ENCODE measurements around the gene FOXJ3.

Gene FOXJ3

GRCh38 chr1:42319871-42320484 lies 15.1 kb downstream of the FOXJ3 start:
- Histone ChIP-seq H3K4me1 (ENCODE audit: control insufficient read depth, insufficient read depth, low read length) (peaks cover 12% of the 10 kb centered on the region; the same call in 1 of the 2 replicates), H3K9ac (ENCODE audit: low read depth, low read length) (no peak overlapping the region), H3K4me3 (ENCODE audit: low read depth, low read length) (no peak overlapping the region), H3K36me3 (ENCODE audit: control insufficient read depth, insufficient read depth, low read length) (no peaks in the 10 kb centered on the region), H3K9me3 (ENCODE audit: control insufficient read depth, insufficient read depth, low read length) (no peaks in the 10 kb centered on the region), H3K27ac (ENCODE audit: low read depth, low read length) (no peak overlapping the region), H3K27me3 (ENCODE audit: control insufficient read depth, insufficient read depth, low read length) (no peaks in the 10 kb centered on the region)

GRCh38 chr1:42319128-42319851 lies 15.7 kb downstream of the FOXJ3 start:
- H3K4me1 ChIP-seq (ENCODE audit: control insufficient read depth, insufficient read depth, low read length): peaks cover 18% of the 10 kb centered on the region; the same call in 1 of the 2 replicates
- H3K4me3 ChIP-seq (ENCODE audit: low read depth, low read length): no peak overlapping the region
- no peak overlapping the region for H3K27ac ChIP-seq (ENCODE audit: low read depth, low read length)
- H3K9ac ChIP-seq (ENCODE audit: low read depth, low read length): no peak overlapping the region
- no peaks in the 10 kb centered on the region for H3K9me3 ChIP-seq (ENCODE audit: control insufficient read depth, insufficient read depth, low read length)
- no peaks in the 10 kb centered on the region for H3K27me3 ChIP-seq (ENCODE audit: control insufficient read depth, insufficient read depth, low read length)
- no peaks in the 10 kb centered on the region for H3K36me3 ChIP-seq (ENCODE audit: control insufficient read depth, insufficient read depth, low read length)

- H3K9ac ChIP-seq (ENCODE audit: low read depth, low read length): no peak overlapping the region
- H3K27me3 ChIP-seq (ENCODE audit: control insufficient read depth, insufficient read depth, low read length): no peaks in the 10 kb centered on the region
- no peaks in the 10 kb centered on the region for H3K36me3 ChIP-seq (ENCODE audit: control insufficient read depth, insufficient read depth, low read length)
- no peak overlapping the region for H3K27ac ChIP-seq (ENCODE audit: low read depth, low read length)
- H3K4me1 ChIP-seq (ENCODE audit: control insufficient read depth, insufficient read depth, low read length): peaks cover 20% of the 10 kb centered on the region; the same call in 1 of the 2 replicates
- H3K9me3 ChIP-seq (ENCODE audit: control insufficient read depth, insufficient read depth, low read length): no peaks in the 10 kb centered on the region
- H3K4me3 ChIP-seq (ENCODE audit: low read depth, low read length): no peak overlapping the region
These were observed 16.4 kb downstream of the FOXJ3 start for GRCh38 chr1:42318601-42319000.

GRCh38 chr1:42317308-42317707 lies 17.7 kb downstream of the FOXJ3 start:
- H3K4me3 ChIP-seq (ENCODE audit: low read depth, low read length): no peak overlapping the region
- H3K4me1 ChIP-seq (ENCODE audit: control insufficient read depth, insufficient read depth, low read length): peaks cover 20% of the 10 kb centered on the region; the same call in 1 of the 2 replicates
- no peak overlapping the region for H3K27ac ChIP-seq (ENCODE audit: low read depth, low read length)
- H3K27me3 ChIP-seq (ENCODE audit: control insufficient read depth, insufficient read depth, low read length): no peaks in the 10 kb centered on the region
- H3K9ac ChIP-seq (ENCODE audit: low read depth, low read length): no peak overlapping the region
- no peaks in the 10 kb centered on the region for H3K36me3 ChIP-seq (ENCODE audit: control insufficient read depth, insufficient read depth, low read length)
- no peaks in the 10 kb centered on the region for H3K9me3 ChIP-seq (ENCODE audit: control insufficient read depth, insufficient read depth, low read length)

GRCh38 chr1:42316292-42316691 lies 18.7 kb downstream of the FOXJ3 start:
- Histone ChIP-seq H3K9me3 (ENCODE audit: control insufficient read depth, insufficient read depth, low read length) (no peaks in the 10 kb centered on the region), H3K27ac (ENCODE audit: low read depth, low read length) (no peak overlapping the region), H3K9ac (ENCODE audit: low read depth, low read length) (no peak overlapping the region), H3K36me3 (ENCODE audit: control insufficient read depth, insufficient read depth, low read length) (no peaks in the 10 kb centered on the region), H3K4me1 (ENCODE audit: control insufficient read depth, insufficient read depth, low read length) (peaks cover 18% of the 10 kb centered on the region; the same call in 1 of the 2 replicates), H3K4me3 (ENCODE audit: low read depth, low read length) (no peak overlapping the region), H3K27me3 (ENCODE audit: control insufficient read depth, insufficient read depth, low read length) (no peaks in the 10 kb centered on the region)

GRCh38 chr1:42315500-42315899 lies 19.5 kb downstream of the FOXJ3 start:
- Histone ChIP-seq H3K9ac (ENCODE audit: low read depth, low read length) (no peak overlapping the region), H3K27me3 (ENCODE audit: control insufficient read depth, insufficient read depth, low read length) (no peaks in the 10 kb centered on the region), H3K4me1 (ENCODE audit: control insufficient read depth, insufficient read depth, low read length) (peaks cover 13% of the 10 kb centered on the region; the same call in 1 of the 2 replicates), H3K27ac (ENCODE audit: low read depth, low read length) (no peak overlapping the region), H3K36me3 (ENCODE audit: control insufficient read depth, insufficient read depth, low read length) (no peaks in the 10 kb centered on the region), H3K4me3 (ENCODE audit: low read depth, low read length) (no peak overlapping the region), H3K9me3 (ENCODE audit: control insufficient read depth, insufficient read depth, low read length) (no peaks in the 10 kb centered on the region)

GRCh38 chr1:42313970-42314369 lies 21.1 kb downstream of the FOXJ3 start:
- H3K4me3 ChIP-seq (ENCODE audit: low read depth, low read length): no peak overlapping the region
- H3K27me3 ChIP-seq (ENCODE audit: control insufficient read depth, insufficient read depth, low read length): no peaks in the 10 kb centered on the region
- H3K9ac ChIP-seq (ENCODE audit: low read depth, low read length): no peak overlapping the region
- H3K9me3 ChIP-seq (ENCODE audit: control insufficient read depth, insufficient read depth, low read length): no peaks in the 10 kb centered on the region
- H3K36me3 ChIP-seq (ENCODE audit: control insufficient read depth, insufficient read depth, low read length): 0 out of 2 replicates have a peak, but pooled peaks cover 3% of the 10 kb centered on the region
- H3K27ac ChIP-seq (ENCODE audit: low read depth, low read length): no peak overlapping the region
- peaks cover 9% of the 10 kb centered on the region; the same call in 1 of the 2 replicates for H3K4me1 ChIP-seq (ENCODE audit: control insufficient read depth, insufficient read depth, low read length)

- Histone ChIP-seq H3K27me3 (ENCODE audit: control insufficient read depth, insufficient read depth, low read length) (no peaks in the 10 kb centered on the region), H3K27ac (ENCODE audit: low read depth, low read length) (no peak overlapping the region), H3K9me3 (ENCODE audit: control insufficient read depth, insufficient read depth, low read length) (no peaks in the 10 kb centered on the region), H3K4me1 (ENCODE audit: control insufficient read depth, insufficient read depth, low read length) (peaks cover 9% of the 10 kb centered on the region; the same call in 1 of the 2 replicates), H3K36me3 (ENCODE audit: control insufficient read depth, insufficient read depth, low read length) (peaks cover 7% of the 10 kb centered on the region; the same call in 1 of the 2 replicates), H3K4me3 (ENCODE audit: low read depth, low read length) (no peak overlapping the region), H3K9ac (ENCODE audit: low read depth, low read length) (no peak overlapping the region)
These were observed 22.3 kb downstream of the FOXJ3 start for GRCh38 chr1:42312576-42313212.

GRCh38 chr1:42311897-42312296 lies 23.1 kb downstream of the FOXJ3 start:
- peaks cover 7% of the 10 kb centered on the region; the same call in 1 of the 2 replicates for H3K36me3 ChIP-seq (ENCODE audit: control insufficient read depth, insufficient read depth, low read length)
- no peak overlapping the region for H3K9ac ChIP-seq (ENCODE audit: low read depth, low read length)
- H3K4me3 ChIP-seq (ENCODE audit: low read depth, low read length): no peak overlapping the region
- H3K9me3 ChIP-seq (ENCODE audit: control insufficient read depth, insufficient read depth, low read length): no peaks in the 10 kb centered on the region
- peaks cover 9% of the 10 kb centered on the region; the same call in 1 of the 2 replicates for H3K4me1 ChIP-seq (ENCODE audit: control insufficient read depth, insufficient read depth, low read length)
- H3K27ac ChIP-seq (ENCODE audit: low read depth, low read length): no peak overlapping the region
- H3K27me3 ChIP-seq (ENCODE audit: control insufficient read depth, insufficient read depth, low read length): no peaks in the 10 kb centered on the region

- Histone ChIP-seq H3K27ac (ENCODE audit: low read depth, low read length) (no peak overlapping the region), H3K4me1 (ENCODE audit: control insufficient read depth, insufficient read depth, low read length) (peaks cover 9% of the 10 kb centered on the region; the same call in 1 of the 2 replicates), H3K9ac (ENCODE audit: low read depth, low read length) (no peak overlapping the region), H3K9me3 (ENCODE audit: control insufficient read depth, insufficient read depth, low read length) (no peaks in the 10 kb centered on the region), H3K27me3 (ENCODE audit: control insufficient read depth, insufficient read depth, low read length) (no peaks in the 10 kb centered on the region), H3K4me3 (ENCODE audit: low read depth, low read length) (no peak overlapping the region), H3K36me3 (ENCODE audit: control insufficient read depth, insufficient read depth, low read length) (peaks cover 7% of the 10 kb centered on the region; the same call in 1 of the 2 replicates)
These were observed 23.9 kb downstream of the FOXJ3 start for GRCh38 chr1:42311138-42311537.

- H3K36me3 ChIP-seq (ENCODE audit: control insufficient read depth, insufficient read depth, low read length): peaks cover 15% of the 10 kb centered on the region
- no peaks in the 10 kb centered on the region for H3K27me3 ChIP-seq (ENCODE audit: control insufficient read depth, insufficient read depth, low read length)
- no peaks in the 10 kb centered on the region for H3K4me1 ChIP-seq (ENCODE audit: control insufficient read depth, insufficient read depth, low read length)
- H3K9me3 ChIP-seq (ENCODE audit: control insufficient read depth, insufficient read depth, low read length): no peaks in the 10 kb centered on the region
- no peak overlapping the region for H3K27ac ChIP-seq (ENCODE audit: low read depth, low read length)
- no peak overlapping the region for H3K9ac ChIP-seq (ENCODE audit: low read depth, low read length)
- no peak overlapping the region for H3K4me3 ChIP-seq (ENCODE audit: low read depth, low read length)
These were observed 28.1 kb downstream of the FOXJ3 start for GRCh38 chr1:42306977-42307376.

All from HUES48 (cell line).